Stomach (tissue), 9 donors: ENCODE data around the gene EPB41L4B. TPM values are rescaled to one million over a fixed set of nuclear protein-coding genes. Genes with fewer than 3 reads are reported as not detected.
A peak's percentile ranks its signal among the peaks of the same experiment; 100 is the strongest.

Experiments
- DNase-seq, 2 donors: peaks; one replicate each; pipeline versions ENCODE4 v3.0.0 to v3.0.0-alpha.2; 2013 to 2019
- H3K27ac ChIP-seq, 5 donors: fragments of 200-600 bp in 4 of 5; sonication (generic) in 4 of 5; one replicate each; pipeline ENCODE4 v1.5.1; 2013 to 2019; ENCODE audit warnings: mild to moderate bottlenecking in 1 of 5, moderate library complexity in 1 of 5
- H3K27me3 ChIP-seq, 3 donors: fragments of 200-600 bp; sonication (generic); one replicate each; pipeline ENCODE4 v1.5.1; 2017 to 2019; ENCODE audit warnings: mixed run types in 1 of 3
- H3K36me3 ChIP-seq, 4 donors: fragments of 200-600 bp; sonication (generic); 1 replicate in 3 of 4; 2 replicates in 1 of 4; pipeline ENCODE4 v1.5.1; 2016 to 2019
- H3K4me1 ChIP-seq, 4 donors: fragments of 200-600 bp; sonication (generic); one replicate each; pipeline ENCODE4 v1.5.1; 2016 to 2019
- H3K4me3 ChIP-seq, 4 donors: fragments of 200-600 bp; sonication (generic) in 3 of 4; one replicate each; pipeline ENCODE4 v1.5.1; 2016 to 2019; ENCODE audit warnings: mild to moderate bottlenecking in 1 of 4
- H3K9me3 ChIP-seq, 4 donors: fragments of 200-600 bp; sonication (generic); one replicate each; pipeline ENCODE4 v1.5.1; 2016 to 2019
- CTCF ChIP-seq, 7 experiments: fragments of 450-650 bp in 4 of 7; fragments of 200-600 bp in 3 of 7; sonication (generic) in 3 of 7; IDR thresholded peaks; one replicate each; pipeline ENCODE4 v1.5.1; 2016 to 2019; ENCODE audit warnings: antibody characterized with exemption in 7 of 7, control low read depth in 2 of 7, mild to moderate bottlenecking in 1 of 7
- EP300 ChIP-seq: sonication (generic); formaldehyde crosslinking; IDR thresholded peaks from one replicate; pipeline ENCODE4 v1.6.1; 2017; ENCODE audit warnings: antibody characterized with exemption
- POLR2A ChIP-seq, 4 donors: fragments of 450-650 bp; IDR thresholded peaks; one replicate each; pipeline ENCODE4 v1.6.1; 2016; ENCODE audit warnings: antibody characterized with exemption in 4 of 4, control low read depth in 2 of 4, mild to moderate bottlenecking in 1 of 4, moderate library complexity in 1 of 4
- POLR2AphosphoS5 ChIP-seq, 3 donors: sonication (generic); formaldehyde crosslinking; IDR thresholded peaks; one replicate each; pipeline ENCODE4 v1.6.1; 2016; ENCODE audit warnings: antibody characterized with exemption in 3 of 3
- WGBS, 5 donors: extraction: QIAGEN DNeasy Blood & Tissue Kit in 3 of 5; methylation state at CpG; one replicate each; pipeline versions ENCODE4 v1.1.5 to v1.1.7; 2013 to 2018; 5-methylcytosine and 5-hydroxymethylcytosine counted together
- intact Hi-C: fragments of 100-400 bp; cut with DNase I; formaldehyde crosslinking; loops from one replicate; pipeline ENCODE4 v1.15.1; 2023; ENCODE audit warnings: low total_unique reads
- polyA plus RNA-seq, 3 donors: library from polyadenylated mRNA; stranded (reverse); fragments of 200-250 nt; gene quantifications; one replicate each; pipeline ENCODE4 v1.2.3, GENCODE V29; 2013
- total RNA-seq, 5 donors: library from RNA; depleted of rRNA; stranded (reverse); fragments of >200 nt; gene quantifications; one replicate each; pipeline versions ENCODE4 v1.1.0 to v1.2.3, GENCODE V29; 2014 to 2016
- donor health status: healthy with polysubstance abuse.
- donor health status: Bipolar disorder and iron deficiency.
- donor health status: healthy.

EPB41L4B gene
- total and polyA plus RNA-seq, 8 donors = 9.2 to 52.4 (median 24.4) TPM

DNA sequence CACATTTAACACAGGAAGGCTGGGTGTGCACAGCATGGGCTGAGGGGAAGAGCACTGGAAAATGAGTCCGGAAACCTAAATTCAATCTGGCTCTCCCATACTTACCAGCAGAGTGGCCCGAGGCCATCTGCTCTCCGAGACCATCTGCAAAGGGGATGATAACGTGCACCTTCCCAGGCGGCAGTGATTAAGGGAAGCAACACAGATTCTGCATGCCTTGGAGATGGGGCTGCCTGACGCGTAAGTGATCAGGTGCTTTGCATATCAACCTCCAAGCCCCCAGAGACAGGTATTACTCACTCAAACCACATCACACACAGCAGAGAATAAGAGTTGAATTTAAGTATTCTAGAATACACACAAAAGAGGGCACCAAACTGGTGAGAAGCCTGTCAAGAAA lies 9.1 kb downstream of the EPB41L4B start:
- Histone ChIP-seq H3K27ac (no peak overlapping the region), H3K4me3 (no peak overlapping the region), H3K4me1 (peaks cover 32 to 62% (median 50%) of the 10 kb centered on the region in 4 donors), H3K9me3 (no peaks in the 10 kb centered on the region), H3K36me3 (no peaks in the 10 kb centered on the region), H3K27me3 (peaks cover 0 to 11% (median 0%) of the 10 kb centered on the region in 3 donors)
- 69 to 84% (median 77%) methylated on average over 7 of the region's 7 CpGs for WGBS, 5 donors
- intact Hi-C loops = no loop called here
- DNase-seq = no peak
- TF ChIP-seq EP300 (no peak), CTCF (IDR thresholded peaks at IDR 0.05) (no peak), POLR2AphosphoS5 (IDR thresholded peaks at IDR 0.05) (no peak), POLR2A (IDR thresholded peaks at IDR 0.05) (no peak)

GRCh38 chr9:109311286-109311685 lies 9.6 kb downstream of the EPB41L4B start:
- 61 to 83% (median 78%) methylated on average over 4 to 5 of the region's 5 CpGs for WGBS, 5 donors
- Histone ChIP-seq H3K36me3 (no peaks in the 10 kb centered on the region), H3K27ac (no peak overlapping the region), H3K4me1 (peaks cover 30 to 58% (median 47%) of the 10 kb centered on the region in 4 donors), H3K4me3 (no peak overlapping the region), H3K27me3 (peaks cover 0 to 7% (median 0%) of the 10 kb centered on the region in 3 donors), H3K9me3 (no peaks in the 10 kb centered on the region)
- intact Hi-C loops = no loop called here
- DNase-seq = no peak
- TF ChIP-seq POLR2AphosphoS5 (IDR thresholded peaks at IDR 0.05) (no peak), POLR2A (IDR thresholded peaks at IDR 0.05) (no peak), CTCF (IDR thresholded peaks at IDR 0.05) (no peak), EP300 (no peak)

GRCh38 chr9:109310486-109310901 lies 10.4 kb downstream of the EPB41L4B start:
- peak in 1 of 2 donors; percentile 62 for DNase-seq
- WGBS, 5 donors = 53 to 75% (median 67%) methylated on average over 7 of the region's 7 CpGs
- no peaks in the 10 kb centered on the region for H3K36me3 ChIP-seq
- no peak overlapping the region for H3K4me3 ChIP-seq
- no peak for TF ChIP-seq POLR2AphosphoS5 (IDR thresholded peaks at IDR 0.05)
- no peak for TF ChIP-seq EP300
- no peak for TF ChIP-seq CTCF (IDR thresholded peaks at IDR 0.05)
- TF ChIP-seq POLR2A (IDR thresholded peaks at IDR 0.05) = no peak
- H3K27me3 ChIP-seq = peaks cover 0 to 5% (median 0%) of the 10 kb centered on the region in 3 donors
- H3K4me1 ChIP-seq = peaks cover 24 to 54% (median 40%) of the 10 kb centered on the region in 4 donors
- H3K9me3 ChIP-seq = no peaks in the 10 kb centered on the region
- no peak overlapping the region for H3K27ac ChIP-seq
- intact Hi-C loops = no loop called here

DNA sequence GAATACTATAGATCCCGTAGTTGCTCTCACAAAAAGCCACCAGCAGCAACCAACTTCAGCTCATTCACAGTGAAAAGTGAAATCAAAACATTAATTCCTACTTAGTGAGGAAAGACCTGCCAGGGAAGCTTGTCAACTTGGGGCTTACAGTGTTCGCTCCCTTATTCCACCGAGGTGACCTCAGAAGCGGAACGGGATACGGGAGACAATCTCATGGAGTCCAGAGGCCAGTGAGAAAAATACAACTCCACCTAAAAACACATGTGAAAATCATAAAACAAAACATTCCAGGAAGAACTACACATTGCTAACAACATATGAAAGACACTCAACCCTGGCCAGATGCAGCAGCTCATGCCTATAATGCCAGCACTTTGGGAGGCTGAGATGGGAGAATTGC lies 11.6 kb downstream of the EPB41L4B start:
- Histone ChIP-seq H3K36me3 (no peaks in the 10 kb centered on the region), H3K27me3 (peaks cover 0 to 5% (median 0%) of the 10 kb centered on the region in 3 donors), H3K9me3 (no peaks in the 10 kb centered on the region), H3K4me1 (peaks cover 12 to 47% (median 30%) of the 10 kb centered on the region in 4 donors), H3K4me3 (no peak overlapping the region), H3K27ac (no peak overlapping the region)
- TF ChIP-seq POLR2A (IDR thresholded peaks at IDR 0.05) (no peak), EP300 (no peak), CTCF (IDR thresholded peaks at IDR 0.05) (no peak), POLR2AphosphoS5 (IDR thresholded peaks at IDR 0.05) (no peak)
- DNase-seq = no peak
- 92 to 99% (median 95%) methylated on average over 6 of the region's 6 CpGs for WGBS, 5 donors
- intact Hi-C loops = no loop called here
